GM12878 (cell line): Measurements from ENCODE around the gene SRP68. TPM values are rescaled to one million over a fixed set of nuclear protein-coding genes. Genes with fewer than 3 reads are reported as not detected.
A peak's percentile ranks its signal among the peaks of the same experiment; 100 is the strongest.

ENCODE experiments used
- ASH2L ChIP-seq: fragments of 300-600, 200-600 bp; sonication (generic); IDR thresholded peaks from 2 replicates; pipeline ENCODE4 v1.6.1; 2017; ENCODE audit warnings: low read depth, mild to moderate bottlenecking, borderline replicate concordance
- CBX3 ChIP-seq: fragments of 200-600 bp; sonication (generic); IDR thresholded peaks from 2 replicates; pipeline ENCODE4 v1.6.1; 2016; ENCODE audit warnings: low read depth, borderline replicate concordance
- FOS ChIP-seq: IDR thresholded peaks from 3 replicates; pipeline ENCODE4 v1.6.1; 2011; ENCODE audit warnings: borderline replicate concordance; ENCODE audit not compliant: insufficient read length; ENCODE audit errors: extremely low read depth
- KAT2A ChIP-seq: conservative IDR thresholded peaks from 2 replicates; pipeline ENCODE4 v1.6.1; 2011; ENCODE audit warnings: low read depth, low read length; ENCODE audit not compliant: control insufficient read depth
- MEF2A ChIP-seq: IDR thresholded peaks from 2 replicates; pipeline ENCODE4 v1.6.1; 2011; ENCODE audit warnings: low read depth, mild to moderate bottlenecking, low read length, moderate library complexity; ENCODE audit not compliant: insufficient read depth
- MXI1 ChIP-seq: fragments of 150-350 bp; IDR thresholded peaks from 2 replicates; pipeline ENCODE4 v1.6.1; 2011; ENCODE audit warnings: low read depth, mild to moderate bottlenecking, inconsistent platforms, low read length, improper control_type of control experiment
- MYB ChIP-seq: fragments of 150-350 bp; IDR thresholded peaks from 2 replicates; pipeline ENCODE4 v1.6.1; 2014; ENCODE audit warnings: mild to moderate bottlenecking, low read depth, low read length, borderline replicate concordance
- NRF1 ChIP-seq: conservative IDR thresholded peaks from 2 replicates; pipeline ENCODE4 v1.6.1; 2011; ENCODE audit warnings: mild to moderate bottlenecking, low read depth, low read length, improper control_type of control experiment
- RELA ChIP-seq: fragments of 450-650 bp; IDR thresholded peaks from 2 replicates; pipeline ENCODE4 v1.8.0; 2014; ENCODE audit warnings: borderline replicate concordance; ENCODE audit not compliant: partially characterized antibody
- SMAD5 ChIP-seq: IDR thresholded peaks from 2 replicates; pipeline ENCODE4 v1.6.1; 2016; ENCODE audit warnings: antibody characterized with exemption, low read depth
- SUPT20H ChIP-seq: IDR thresholded peaks from 2 replicates; pipeline ENCODE4 v1.6.1; 2011; ENCODE audit warnings: low read depth, mild to moderate bottlenecking, low read length, moderate library complexity, borderline replicate concordance; ENCODE audit not compliant: control insufficient read depth
- ZNF384 ChIP-seq: IDR thresholded peaks from 2 replicates; pipeline ENCODE4 v1.6.1; 2012; ENCODE audit warnings: low read depth, mild to moderate bottlenecking, low read length, improper control_type of control experiment, borderline replicate concordance
- polyA plus RNA-seq, 11 experiments: library from polyadenylated mRNA; depleted of rRNA in 4 of 11; unstranded in 6 of 11; stranded (reverse) in 5 of 11; fragments of >200 nt; fragmentation: Nextera tagmentation in 4 of 11; fragmentation: Illumina TruSeq in 1 of 11; extraction: Ambion mirVana in 4 of 11; extraction: Trizol in 1 of 11; gene quantifications; 1 replicate in 1 of 11; 2 replicates in 10 of 11; pipeline versions ENCODE4 v1.2.1 to v1.2.3, GENCODE V29; 2011 to 2016; ENCODE audit warnings: inconsistent platforms in 2 of 11, missing spikeins in 2 of 11, low read depth in 1 of 11
- total RNA-seq, 4 experiments: library from RNA; depleted of rRNA in 3 of 4; stranded (reverse); fragments of >200 nt in 3 of 4; fragmentation: Illumina TruSeq in 1 of 4; extraction: Trizol in 1 of 4; gene quantifications; 2 replicates each; pipeline versions ENCODE4 v1.2.1 to v1.2.3, GENCODE V29; 2013 to 2021
- TF ChIP-seq, protein P1 (sequence below): IDR thresholded peaks from 2 replicates; pipeline ENCODE4 v1.6.1; 2012; ENCODE audit warnings: mild to moderate bottlenecking, low read depth, low read length
- TF ChIP-seq, protein P2 (sequence below): IDR thresholded peaks from 2 replicates; pipeline ENCODE4 v1.6.1; 2011; ENCODE audit warnings: mild to moderate bottlenecking, low read depth, low read length, moderate library complexity; ENCODE audit not compliant: insufficient replicate concordance
- TF ChIP-seq, protein P3 (sequence below): fragments of 450-650 bp; IDR thresholded peaks from 2 replicates; pipeline ENCODE4 v1.6.1; 2016; ENCODE audit warnings: mild to moderate bottlenecking, moderate library complexity, borderline replicate concordance
- TF ChIP-seq, protein P4 (sequence below): IDR thresholded peaks from 2 replicates; pipeline ENCODE4 v1.6.1; 2011; ENCODE audit warnings: borderline replicate concordance, low read depth, mild to moderate bottlenecking, moderate library complexity, low read length; ENCODE audit not compliant: insufficient read depth, poor library complexity, severe bottlenecking

SRP68 gene
- total and polyA plus RNA-seq, 10 of the 15 experiments (the other 5 are each of a cell fraction or from before 2014, with no cell fraction given), result 24.7 to 89.7 (median 62.7) TPM

DNA sequence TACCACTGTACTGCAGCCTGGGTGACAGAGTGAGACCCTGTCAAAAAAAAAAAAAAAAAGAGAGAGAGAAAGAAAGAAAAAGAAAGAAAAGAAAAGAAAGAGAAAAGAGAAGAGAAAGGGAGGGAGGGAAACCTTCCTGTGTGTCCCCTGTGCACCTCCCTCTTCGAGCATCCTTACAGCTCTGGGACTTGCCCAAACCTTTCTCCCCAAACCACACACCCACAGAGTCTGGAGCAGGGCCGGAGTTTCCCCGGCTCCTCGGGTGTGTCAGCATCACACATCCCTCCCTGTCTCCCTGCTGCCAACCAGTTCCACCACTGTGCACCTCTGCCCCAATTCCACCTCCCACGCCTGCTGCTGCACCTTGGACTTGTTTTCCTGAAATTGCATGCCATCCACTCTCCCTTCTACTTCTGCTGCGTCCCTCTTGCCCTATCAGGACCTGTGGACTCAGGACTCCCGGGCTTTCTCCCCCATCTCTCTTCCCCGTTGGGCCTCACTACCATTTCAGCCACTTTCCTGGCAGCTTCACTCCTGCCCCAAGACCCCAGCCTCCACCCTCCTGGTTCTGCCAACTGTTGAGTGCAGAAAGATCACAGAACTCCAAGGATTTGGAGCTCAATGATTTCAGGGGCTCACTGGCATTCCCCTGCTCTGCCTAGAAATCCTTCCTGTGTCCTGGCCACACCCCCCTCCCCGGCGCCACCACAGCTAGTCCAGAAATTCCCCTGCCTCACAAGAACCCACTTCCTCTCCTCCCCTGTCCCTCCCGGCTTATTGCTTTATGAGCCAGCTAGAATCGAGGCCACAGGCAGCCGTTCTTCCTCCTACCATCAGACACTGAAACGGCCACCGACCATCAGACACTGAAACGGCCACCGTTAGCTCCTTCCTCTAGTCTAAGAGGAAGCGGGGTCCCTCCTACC, 75.4 kb downstream of the SRP68 start (continued):
- no peak for TF ChIP-seq MXI1
- no peak for TF ChIP-seq SUPT20H
- no peak for TF ChIP-seq CBX3
- TF ChIP-seq, protein P1, sequence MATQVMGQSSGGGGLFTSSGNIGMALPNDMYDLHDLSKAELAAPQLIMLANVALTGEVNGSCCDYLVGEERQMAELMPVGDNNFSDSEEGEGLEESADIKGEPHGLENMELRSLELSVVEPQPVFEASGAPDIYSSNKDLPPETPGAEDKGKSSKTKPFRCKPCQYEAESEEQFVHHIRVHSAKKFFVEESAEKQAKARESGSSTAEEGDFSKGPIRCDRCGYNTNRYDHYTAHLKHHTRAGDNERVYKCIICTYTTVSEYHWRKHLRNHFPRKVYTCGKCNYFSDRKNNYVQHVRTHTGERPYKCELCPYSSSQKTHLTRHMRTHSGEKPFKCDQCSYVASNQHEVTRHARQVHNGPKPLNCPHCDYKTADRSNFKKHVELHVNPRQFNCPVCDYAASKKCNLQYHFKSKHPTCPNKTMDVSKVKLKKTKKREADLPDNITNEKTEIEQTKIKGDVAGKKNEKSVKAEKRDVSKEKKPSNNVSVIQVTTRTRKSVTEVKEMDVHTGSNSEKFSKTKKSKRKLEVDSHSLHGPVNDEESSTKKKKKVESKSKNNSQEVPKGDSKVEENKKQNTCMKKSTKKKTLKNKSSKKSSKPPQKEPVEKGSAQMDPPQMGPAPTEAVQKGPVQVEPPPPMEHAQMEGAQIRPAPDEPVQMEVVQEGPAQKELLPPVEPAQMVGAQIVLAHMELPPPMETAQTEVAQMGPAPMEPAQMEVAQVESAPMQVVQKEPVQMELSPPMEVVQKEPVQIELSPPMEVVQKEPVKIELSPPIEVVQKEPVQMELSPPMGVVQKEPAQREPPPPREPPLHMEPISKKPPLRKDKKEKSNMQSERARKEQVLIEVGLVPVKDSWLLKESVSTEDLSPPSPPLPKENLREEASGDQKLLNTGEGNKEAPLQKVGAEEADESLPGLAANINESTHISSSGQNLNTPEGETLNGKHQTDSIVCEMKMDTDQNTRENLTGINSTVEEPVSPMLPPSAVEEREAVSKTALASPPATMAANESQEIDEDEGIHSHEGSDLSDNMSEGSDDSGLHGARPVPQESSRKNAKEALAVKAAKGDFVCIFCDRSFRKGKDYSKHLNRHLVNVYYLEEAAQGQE, result no peak
- no peak for TF ChIP-seq MEF2A
- no peak for TF ChIP-seq MYB
- TF ChIP-seq FOS, result no peak
- TF ChIP-seq, protein P2, sequence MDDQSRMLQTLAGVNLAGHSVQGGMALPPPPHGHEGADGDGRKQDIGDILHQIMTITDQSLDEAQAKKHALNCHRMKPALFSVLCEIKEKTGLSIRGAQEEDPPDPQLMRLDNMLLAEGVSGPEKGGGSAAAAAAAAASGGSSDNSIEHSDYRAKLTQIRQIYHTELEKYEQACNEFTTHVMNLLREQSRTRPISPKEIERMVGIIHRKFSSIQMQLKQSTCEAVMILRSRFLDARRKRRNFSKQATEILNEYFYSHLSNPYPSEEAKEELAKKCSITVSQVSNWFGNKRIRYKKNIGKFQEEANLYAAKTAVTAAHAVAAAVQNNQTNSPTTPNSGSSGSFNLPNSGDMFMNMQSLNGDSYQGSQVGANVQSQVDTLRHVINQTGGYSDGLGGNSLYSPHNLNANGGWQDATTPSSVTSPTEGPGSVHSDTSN, result no peak
- no peak for TF ChIP-seq KAT2A
- peak; percentile 77 for TF ChIP-seq RELA
- TF ChIP-seq NRF1, result no peak
- no peak for TF ChIP-seq ASH2L
- TF ChIP-seq ZNF384, result no peak
- TF ChIP-seq, protein P3, sequence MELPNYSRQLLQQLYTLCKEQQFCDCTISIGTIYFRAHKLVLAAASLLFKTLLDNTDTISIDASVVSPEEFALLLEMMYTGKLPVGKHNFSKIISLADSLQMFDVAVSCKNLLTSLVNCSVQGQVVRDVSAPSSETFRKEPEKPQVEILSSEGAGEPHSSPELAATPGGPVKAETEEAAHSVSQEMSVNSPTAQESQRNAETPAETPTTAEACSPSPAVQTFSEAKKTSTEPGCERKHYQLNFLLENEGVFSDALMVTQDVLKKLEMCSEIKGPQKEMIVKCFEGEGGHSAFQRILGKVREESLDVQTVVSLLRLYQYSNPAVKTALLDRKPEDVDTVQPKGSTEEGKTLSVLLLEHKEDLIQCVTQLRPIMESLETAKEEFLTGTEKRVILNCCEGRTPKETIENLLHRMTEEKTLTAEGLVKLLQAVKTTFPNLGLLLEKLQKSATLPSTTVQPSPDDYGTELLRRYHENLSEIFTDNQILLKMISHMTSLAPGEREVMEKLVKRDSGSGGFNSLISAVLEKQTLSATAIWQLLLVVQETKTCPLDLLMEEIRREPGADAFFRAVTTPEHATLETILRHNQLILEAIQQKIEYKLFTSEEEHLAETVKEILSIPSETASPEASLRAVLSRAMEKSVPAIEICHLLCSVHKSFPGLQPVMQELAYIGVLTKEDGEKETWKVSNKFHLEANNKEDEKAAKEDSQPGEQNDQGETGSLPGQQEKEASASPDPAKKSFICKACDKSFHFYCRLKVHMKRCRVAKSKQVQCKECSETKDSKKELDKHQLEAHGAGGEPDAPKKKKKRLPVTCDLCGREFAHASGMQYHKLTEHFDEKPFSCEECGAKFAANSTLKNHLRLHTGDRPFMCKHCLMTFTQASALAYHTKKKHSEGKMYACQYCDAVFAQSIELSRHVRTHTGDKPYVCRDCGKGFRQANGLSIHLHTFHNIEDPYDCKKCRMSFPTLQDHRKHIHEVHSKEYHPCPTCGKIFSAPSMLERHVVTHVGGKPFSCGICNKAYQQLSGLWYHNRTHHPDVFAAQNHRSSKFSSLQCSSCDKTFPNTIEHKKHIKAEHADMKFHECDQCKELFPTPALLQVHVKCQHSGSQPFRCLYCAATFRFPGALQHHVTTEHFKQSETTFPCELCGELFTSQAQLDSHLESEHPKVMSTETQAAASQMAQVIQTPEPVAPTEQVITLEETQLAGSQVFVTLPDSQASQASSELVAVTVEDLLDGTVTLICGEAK, result no peak
- TF ChIP-seq SMAD5, result no peak
- TF ChIP-seq, protein P4, sequence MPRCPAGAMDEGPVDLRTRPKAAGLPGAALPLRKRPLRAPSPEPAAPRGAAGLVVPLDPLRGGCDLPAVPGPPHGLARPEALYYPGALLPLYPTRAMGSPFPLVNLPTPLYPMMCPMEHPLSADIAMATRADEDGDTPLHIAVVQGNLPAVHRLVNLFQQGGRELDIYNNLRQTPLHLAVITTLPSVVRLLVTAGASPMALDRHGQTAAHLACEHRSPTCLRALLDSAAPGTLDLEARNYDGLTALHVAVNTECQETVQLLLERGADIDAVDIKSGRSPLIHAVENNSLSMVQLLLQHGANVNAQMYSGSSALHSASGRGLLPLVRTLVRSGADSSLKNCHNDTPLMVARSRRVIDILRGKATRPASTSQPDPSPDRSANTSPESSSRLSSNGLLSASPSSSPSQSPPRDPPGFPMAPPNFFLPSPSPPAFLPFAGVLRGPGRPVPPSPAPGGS, result no peak
